Measurements from ENCODE around the gene TMED8. TPM values are rescaled to one million over a fixed set of nuclear protein-coding genes. Genes with fewer than 3 reads are reported as not detected.

The TMED8 gene
- total RNA-seq, 1 experiment from 2014 or later = 21.2 TPM

GRCh38 chr14:77335576-77335975 is 41.3 kb downstream of the TMED8 start:
- DNase-seq (ENCODE audit: low read depth, low spot score) (no peak), ATAC-seq (no peak)
- Histone ChIP-seq H3K4me2 (ENCODE audit: low read length) (no peak overlapping the region), H3K27ac (ENCODE audit: low read depth, low read length) (no peak overlapping the region), H3K9me3 (ENCODE audit: control insufficient read depth in 1 of 2, insufficient read depth in 1 of 2, low read depth in 1 of 2, low read length in 2 of 2) (no peaks in the 10 kb centered on the region), H3K4me3 (replicated peaks in 1 of 2; ENCODE audit: low read depth in 1 of 2, low read length in 2 of 2) (no peak overlapping the region), H3K79me2 (ENCODE audit: insufficient read depth, low read length) (no peaks in the 10 kb centered on the region), H3K9me2 (ENCODE audit: insufficient read depth) (no peaks in the 10 kb centered on the region), H4K20me1 (ENCODE audit: insufficient read depth) (no peaks in the 10 kb centered on the region), H3K9ac (ENCODE audit: low read length) (no peak overlapping the region), H3K4me1 (ENCODE audit: control insufficient read depth in 1 of 2, insufficient read depth in 2 of 2, low read length in 2 of 2) (no peaks in the 10 kb centered on the region), H3K27me3 (ENCODE audit: insufficient read depth, low read length) (no peaks in the 10 kb centered on the region), H2AFZ (ENCODE audit: low read depth, low read length, poor library complexity, severe bottlenecking) (no peak overlapping the region), H3K36me3 (ENCODE audit: control insufficient read depth in 1 of 2, insufficient read depth in 2 of 2, low read length in 2 of 2) (peaks cover 0 to 9% of the 10 kb centered on the region in 2 experiments; a peak in 1 of 4 replicates)
- RAD21 ChIA-PET (ENCODE audit: low non-redundant PET in 1 of 2, low total read pairs in 2 of 2, uncharacterized antibody in 2 of 2, unreplicated experiment in 2 of 2) = no interaction called here
- CTCF ChIA-PET = no interaction called here
- no peak for TF ChIP-seq TCF7L2 (IDR thresholded peaks at IDR 0.05; ENCODE audit: borderline replicate concordance, extremely low read depth, insufficient read depth, insufficient read length)
- no peak for TF ChIP-seq ZNF274 (IDR thresholded peaks at IDR 0.05; ENCODE audit: low read depth, low read length)
- TF ChIP-seq CTCF (IDR thresholded peaks at IDR 0.05 in 2 of 3, conservative IDR thresholded peaks at IDR 0.05 in 1 of 3; ENCODE audit: borderline replicate concordance in 1 of 3, insufficient read depth in 1 of 3, low read depth in 2 of 3, low read length in 2 of 3) = no peak
- no peak for TF ChIP-seq JUND (IDR thresholded peaks at IDR 0.05)
- no peak for TF ChIP-seq EZH2phosphoT487 (IDR thresholded peaks at IDR 0.05; ENCODE audit: borderline replicate concordance)
- TF ChIP-seq POLR2AphosphoS5 (IDR thresholded peaks at IDR 0.05; ENCODE audit: low read depth, low read length) = no peak
- no peak for TF ChIP-seq ATF3 (IDR thresholded peaks at IDR 0.05)
- TF ChIP-seq FOSL1 (IDR thresholded peaks at IDR 0.05; ENCODE audit: low read depth) = no peak
- BruUV-seq (replicated peaks) = no TSS peak
- POLR2A ChIA-PET = interaction anchor here (1.8 kb wide), 1 partner anchor 15 kb away, joined by 6 read pairs; the partner anchor contains the start of genes GSTZ1 and POMT2
- intact Hi-C loops (cut with micrococcal nuclease) = no loop called here

Measured in HCT116 (cell line).